ENCODE data around the gene GAGE12F.
"Not testable (repeated sequence)": the region's sequence is repeated elsewhere in the genome, so short reads cannot be mapped to it uniquely, and the experiment has no call there.

Gene GAGE12F

GRCh38 chrX:49560542-49560941 is at the start of gene GAGE12F:
GAGE12F (plus strand) TSS chrX:49560842; CDS start chrX:49561997, 1,155 bp downstream.
- not testable (repeated sequence) for DNase-seq

- not testable (repeated sequence) for DNase-seq
These were observed 28.8 kb upstream of the GAGE12F start, which contains the start of gene GAGE12C for GRCh38 chrX:49531877-49532276. GAGE12C (plus strand) TSS chrX:49532177; CDS start chrX:49533332, 1,155 bp downstream.

GRCh38 chrX:49541433-49541832 is 19.2 kb upstream of the GAGE12F start, which contains the start of gene GAGE12D:
GAGE12D (plus strand) TSS chrX:49541733; CDS start chrX:49542888, 1,155 bp downstream.
- DNase-seq, result not testable (repeated sequence)

GRCh38 chrX:49550989-49551388 is 9.7 kb upstream of the GAGE12F start, which contains the start of gene GAGE12E:
GAGE12E (plus strand) TSS chrX:49551289; CDS start chrX:49552444, 1,155 bp downstream.
- not testable (repeated sequence) for DNase-seq

GRCh38 chrX:49568728-49569127 is 8.1 kb downstream of the GAGE12F start:
- DNase-seq, result not testable (repeated sequence)

GRCh38 chrX:49569152-49569551 is 8.5 kb downstream of the GAGE12F start:
- DNase-seq, result not testable (repeated sequence)

GRCh38 chrX:49570100-49570499 is 9.5 kb downstream of the GAGE12F start, which contains the start of gene GAGE12G:
GAGE12G (plus strand) TSS chrX:49570400; CDS start chrX:49571555, 1,155 bp downstream.
- DNase-seq, result not testable (repeated sequence)

- not testable (repeated sequence) for DNase-seq
These were observed 19.0 kb downstream of the GAGE12F start, which contains the start of gene GAGE12H for GRCh38 chrX:49579649-49580048. GAGE12H (plus strand) TSS chrX:49579949; CDS start chrX:49581104, 1,155 bp downstream.

- not testable (repeated sequence) for DNase-seq
These were observed 28.6 kb downstream of the GAGE12F start, which contains the start of gene GAGE2A for GRCh38 chrX:49589196-49589595. GAGE2A (plus strand) TSS chrX:49589496; CDS start chrX:49590651, 1,155 bp downstream.

GRCh38 chrX:49589769-49590478 is 29.3 kb downstream of the GAGE12F start:
- not testable (repeated sequence) for DNase-seq

GRCh38 chrX:49590488-49590887 is 29.8 kb downstream of the GAGE12F start:
- DNase-seq, result not testable (repeated sequence)

GRCh38 chrX:49598720-49599119 is 38.1 kb downstream of the GAGE12F start, which contains the start of gene GAGE1:
GAGE1 (plus strand) TSS chrX:49599020; CDS start chrX:49600175, 1,155 bp downstream.
- not testable (repeated sequence) for DNase-seq

- DNase-seq, result no peak
These were observed 50.2 kb downstream of the GAGE12F start for GRCh38 chrX:49610718-49611310.

Data from NCI-H1694 (cell line).